ENCODE data around the gene RNF38. TPM values are rescaled to one million over a fixed set of nuclear protein-coding genes. Genes with fewer than 3 reads are reported as not detected.

Gene RNF38
- total RNA-seq, 1 experiment from 2014 or later, result 60.2 TPM

- H4K20me1 ChIP-seq (ENCODE audit: control insufficient read depth, insufficient read depth, insufficient read length), result no peaks in the 10 kb centered on the region
- H3K9ac ChIP-seq (ENCODE audit: extremely low read depth, insufficient read length, low read length), result no peak overlapping the region
- no peak overlapping the region for H4K5ac ChIP-seq (ENCODE audit: insufficient read length, low read depth, low read length)
- H3K23ac ChIP-seq (ENCODE audit: insufficient read length, low read depth, low read length), result no peak overlapping the region
- no peaks in the 10 kb centered on the region for H3K79me1 ChIP-seq (ENCODE audit: insufficient read depth, low read depth, low read length, poor library complexity, severe bottlenecking)
- no peak overlapping the region for H3K27ac ChIP-seq (ENCODE audit: insufficient read length, low read depth, low read length)
- H3K27me3 ChIP-seq (ENCODE audit: insufficient read depth, low read length), result no peaks in the 10 kb centered on the region
- H2BK120ac ChIP-seq (ENCODE audit: low read depth, low read length, poor library complexity, severe bottlenecking), result no peak overlapping the region
- DNase-seq, result no peak
- H2BK20ac ChIP-seq (ENCODE audit: low read depth, low read length, poor library complexity, severe bottlenecking), result no peak overlapping the region
- H3K9me3 ChIP-seq (ENCODE audit: control insufficient read depth, low read depth, low read length), result no peaks in the 10 kb centered on the region
- H3K9me3 Mint-ChIP-seq, result no peaks in the 10 kb centered on the region
- no peak overlapping the region for H2BK15ac ChIP-seq (ENCODE audit: low read depth, low read length)
- no peak for TF ChIP-seq CTCF (conservative IDR thresholded peaks at IDR 0.05)
- no peak overlapping the region for H2BK5ac ChIP-seq (ENCODE audit: insufficient read length, low read length)
- no peak overlapping the region for H3K18ac ChIP-seq (ENCODE audit: insufficient read length, low read depth, low read length)
- H3K4me2 ChIP-seq (ENCODE audit: insufficient read depth, insufficient read length, low read length), result no peak overlapping the region
- no peak overlapping the region for H2BK12ac ChIP-seq (ENCODE audit: insufficient read length, low read depth, low read length)
- no peak overlapping the region for H2AK5ac ChIP-seq (ENCODE audit: insufficient read length, low read length)
- no peak overlapping the region for H2AFZ ChIP-seq (ENCODE audit: low read length)
- no peak overlapping the region for H3T11ph ChIP-seq (ENCODE audit: low read length)
- no peaks in the 10 kb centered on the region for H3K4me1 ChIP-seq (ENCODE audit: insufficient read depth, low read length)
- H4K91ac ChIP-seq (ENCODE audit: insufficient read length, low read depth, low read length), result no peak overlapping the region
- WGBS (ENCODE audit: extremely low coverage, insufficient read length, low lambda C conversion rate), result no CpG with 5 or more reads among the region's 5 CpGs
- H3K27me3 Mint-ChIP-seq (ENCODE audit: low read depth), result peaks cover 3% of the 10 kb centered on the region; the same call in 1 of the 2 replicates
- H4K8ac ChIP-seq (replicated peaks; ENCODE audit: insufficient read length, low read depth, low read length), result no peak overlapping the region
- no peaks in the 10 kb centered on the region for H3K4me1 Mint-ChIP-seq
- H3K23me2 ChIP-seq (ENCODE audit: insufficient read length, low read depth, low read length, poor library complexity, severe bottlenecking), result no peaks in the 10 kb centered on the region
- H3K14ac ChIP-seq (ENCODE audit: insufficient read depth, low read length), result no peak overlapping the region
- no peaks in the 10 kb centered on the region for H3K79me2 ChIP-seq (ENCODE audit: insufficient read depth, low read length)
- H3K4ac ChIP-seq (ENCODE audit: low read depth, low read length), result no peak overlapping the region
- no peak overlapping the region for H3K27ac Mint-ChIP-seq
- H3K56ac ChIP-seq (ENCODE audit: insufficient read length, low read depth, low read length), result no peak overlapping the region
- no peak overlapping the region for H3K4me3 Mint-ChIP-seq
- peaks cover 14 to 57% (median 31%) of the 10 kb centered on the region in 3 experiments; a peak in 6 of 7 replicates for H3K36me3 Mint-ChIP-seq (ENCODE audit: insufficient read depth in 1 of 3, low read depth in 3 of 3)
Observed at GRCh38 chr9:36358486-36358885, 41.6 kb downstream of the RNF38 start.
